GM21390 (cell line): ENCODE data around the gene PPP3CA.

ENCODE experiments used
- ATAC-seq: cut with Tn5 transposase; IDR thresholded peaks from one replicate; pipeline ENCODE4 v1.9.1; 2021; ENCODE audit not compliant: unreplicated experiment

The PPP3CA gene

DNA sequence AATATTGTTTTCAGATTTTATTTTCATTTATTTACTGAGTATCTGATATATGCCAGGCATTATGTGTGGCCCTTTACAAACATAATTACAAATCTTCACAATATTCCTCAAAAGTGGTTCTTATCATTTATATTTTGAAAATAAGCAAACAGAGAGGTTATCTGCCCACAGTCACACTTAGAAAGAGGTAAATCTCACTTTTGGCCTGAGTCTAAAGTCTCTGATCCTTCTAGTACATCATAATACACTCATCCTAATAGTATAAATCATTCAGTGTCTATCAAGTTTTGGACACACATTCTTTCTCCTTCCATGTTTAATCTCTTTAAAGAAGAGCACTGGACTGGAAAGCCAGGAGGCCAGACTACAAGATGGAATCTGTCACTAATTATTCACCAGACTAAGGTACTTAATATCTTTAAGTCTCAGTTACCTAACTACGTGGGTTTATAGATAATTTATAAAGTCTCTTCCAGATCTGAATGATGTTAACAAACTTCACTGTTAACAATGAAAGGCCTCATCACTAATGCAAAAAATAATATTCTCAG is 281.3 kb downstream of the PPP3CA start:
- ATAC-seq: no peak

DNA sequence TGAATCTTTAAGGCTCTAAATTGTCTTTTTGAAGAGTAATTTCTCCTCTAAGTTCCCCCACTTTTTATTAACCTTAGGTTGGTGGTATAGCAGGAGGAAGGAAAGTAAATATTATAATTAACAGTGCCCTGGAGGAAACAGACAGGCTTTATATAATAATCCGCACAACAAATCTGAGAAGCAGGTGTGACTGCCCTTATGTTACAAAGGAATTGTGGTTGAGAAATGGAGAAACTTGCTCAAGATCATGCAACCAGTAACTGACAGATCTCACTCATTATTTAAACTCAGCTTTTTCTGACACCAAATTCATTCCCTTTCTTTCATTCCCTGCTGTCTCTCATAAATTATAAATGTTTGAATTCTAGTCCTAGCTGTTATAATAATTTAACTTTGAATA is 282.0 kb downstream of the PPP3CA start:
- ATAC-seq: no peak

DNA sequence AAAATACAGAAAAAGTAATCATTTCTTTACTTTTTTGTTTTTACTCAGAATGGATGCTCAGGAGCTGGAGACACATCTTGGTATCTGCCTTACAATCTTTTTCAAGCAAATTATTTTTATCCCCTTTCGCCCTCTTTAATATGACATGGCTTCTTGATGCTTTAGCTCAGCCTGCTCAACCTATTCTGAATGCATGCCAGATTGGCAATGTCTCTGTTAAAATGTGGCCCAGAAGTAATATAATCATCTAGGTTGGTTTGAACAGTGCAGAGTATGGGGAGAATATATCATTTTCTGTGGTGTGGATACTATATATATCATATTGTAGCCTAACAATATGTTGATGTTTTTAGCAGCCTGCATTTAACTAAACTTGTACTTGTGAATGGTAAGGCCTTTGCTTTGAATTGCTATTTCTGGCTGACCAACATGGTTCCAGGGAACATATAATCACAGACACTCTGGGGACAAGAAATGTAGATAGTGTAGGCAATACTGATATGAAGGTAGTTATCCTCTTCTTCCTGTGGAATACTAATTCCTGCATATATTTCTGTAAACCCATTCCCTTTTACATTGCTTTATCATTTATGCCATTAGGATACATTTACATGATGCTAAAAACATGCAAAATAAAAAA is 282.7 kb downstream of the PPP3CA start:
- ATAC-seq: no peak

DNA sequence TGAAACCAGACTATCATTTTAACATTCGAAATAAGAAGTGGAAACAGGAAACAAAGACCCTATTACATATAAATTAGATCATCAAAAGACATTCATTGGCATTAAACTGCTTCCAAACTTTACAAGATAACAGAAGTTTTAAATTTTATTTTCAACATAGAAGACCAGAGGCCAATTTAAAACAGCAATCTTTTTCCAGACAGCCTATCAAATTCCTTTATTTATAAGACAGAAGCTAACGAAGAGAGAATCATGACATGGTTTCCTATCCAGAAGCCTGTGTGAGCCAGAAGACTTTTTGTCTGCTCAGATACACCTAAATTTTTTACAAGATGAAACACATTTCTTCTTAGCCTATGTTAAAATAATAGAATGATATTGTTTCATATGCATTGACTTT is 291.9 kb downstream of the PPP3CA start:
- ATAC-seq: no peak

DNA sequence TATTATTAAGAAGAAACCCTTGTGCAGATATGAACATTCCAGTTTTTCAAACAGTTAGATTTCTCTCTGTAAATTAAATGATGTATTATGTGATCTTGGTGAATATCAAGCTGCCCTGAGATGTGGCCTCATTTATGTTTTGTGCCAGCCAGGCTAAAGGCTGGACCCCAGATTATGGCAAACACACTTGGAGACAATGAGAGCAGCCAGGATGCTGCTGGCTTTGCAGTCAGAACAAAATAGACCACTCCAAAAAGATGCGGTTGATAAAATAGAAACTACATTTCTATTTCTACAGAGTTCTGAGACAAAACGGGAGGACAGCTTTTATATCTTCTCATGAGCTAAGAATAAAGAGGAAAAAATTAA is 296.5 kb downstream of the PPP3CA start:
- no peak for ATAC-seq

DNA sequence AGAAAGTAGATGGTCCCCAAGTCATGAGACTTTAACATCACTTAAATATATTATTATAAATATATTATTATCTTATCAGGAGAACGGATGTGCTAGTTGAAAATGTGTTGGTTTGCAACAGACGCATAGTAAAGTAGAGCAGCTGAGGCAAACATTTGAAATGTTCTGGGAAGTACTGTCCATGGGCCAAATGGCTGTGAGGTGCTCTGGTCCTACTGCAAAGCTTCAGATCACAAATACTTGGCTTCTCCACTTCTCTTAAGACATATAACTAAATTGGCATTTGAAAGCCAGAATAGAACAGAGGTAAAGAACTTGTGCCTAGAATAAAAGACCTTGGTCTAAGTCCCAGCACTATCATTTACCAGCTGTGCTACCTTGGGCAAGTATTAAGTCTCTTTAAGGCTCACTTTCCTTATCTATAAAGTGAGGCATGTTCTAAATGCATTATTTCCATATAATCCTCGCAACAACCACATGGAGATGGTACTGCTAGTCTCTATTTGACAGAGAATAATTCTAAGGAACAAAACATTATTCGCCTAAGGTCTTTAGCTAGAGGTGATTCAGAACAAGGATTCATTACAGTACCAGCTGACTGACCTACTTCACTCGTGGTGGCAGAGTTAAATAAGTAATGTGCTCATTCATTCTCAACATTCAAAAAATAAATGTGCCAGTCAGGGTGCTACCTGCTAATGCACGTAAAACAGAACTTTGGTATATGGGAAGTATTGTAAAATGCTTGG is 297.1 kb downstream of the PPP3CA start:
- ATAC-seq: no peak

DNA sequence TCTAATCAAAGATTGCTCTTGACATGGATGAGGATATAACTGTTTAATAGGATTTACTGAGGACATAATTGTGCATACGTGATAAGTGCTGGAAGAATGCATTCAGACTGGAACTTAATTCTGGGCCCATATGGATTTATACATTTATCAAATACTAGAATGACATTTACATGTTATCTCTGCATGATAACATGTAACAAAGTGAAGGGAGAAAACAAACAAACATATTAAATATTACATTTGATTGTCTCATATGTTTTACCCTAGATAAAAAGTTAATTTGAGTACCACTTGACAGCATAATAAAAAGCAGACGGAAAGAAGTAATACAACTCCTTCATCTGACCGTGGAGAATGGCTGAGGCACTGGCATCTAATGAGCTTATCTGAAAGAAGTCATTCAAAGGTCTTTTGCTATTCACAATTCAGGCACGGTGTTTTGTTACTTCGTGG is 297.8 kb downstream of the PPP3CA start:
- ATAC-seq: no peak

DNA sequence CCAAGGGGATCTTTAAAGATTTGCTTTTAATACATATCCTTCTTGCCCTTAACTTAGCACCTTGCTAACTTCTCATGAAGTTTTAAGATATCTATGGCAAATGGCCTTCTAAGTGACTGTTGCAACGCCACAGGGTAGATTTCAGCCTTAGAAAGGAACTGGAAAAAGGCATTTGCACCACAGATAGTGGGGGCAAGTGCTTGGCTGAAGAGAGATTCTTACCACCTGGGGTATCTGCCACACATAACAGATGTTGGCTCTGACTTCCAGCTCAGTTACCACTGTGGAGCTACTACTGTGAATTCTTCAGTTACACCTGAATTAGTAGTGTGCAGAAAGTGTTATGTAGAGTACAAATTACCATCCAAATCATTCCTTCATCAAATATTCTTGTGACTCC is 302.6 kb downstream of the PPP3CA start:
- no peak for ATAC-seq

DNA sequence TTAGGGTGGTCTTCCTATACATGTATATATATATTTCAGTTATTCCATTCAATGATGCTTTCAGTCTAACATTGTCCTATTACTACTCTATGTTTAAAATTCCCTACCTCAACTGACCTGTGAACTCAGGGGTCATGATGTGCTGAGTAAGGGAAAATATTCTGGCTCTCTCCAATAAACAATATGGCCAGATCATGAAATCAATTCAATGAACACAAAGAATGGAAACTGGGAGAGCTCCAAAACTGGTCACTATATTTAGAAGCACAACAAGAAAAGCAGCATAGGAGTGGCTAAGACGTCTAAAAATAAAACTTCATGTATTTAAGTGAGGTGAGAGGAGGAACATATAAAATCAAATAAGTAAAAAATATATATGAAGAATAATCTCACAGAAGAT is 304.5 kb downstream of the PPP3CA start:
- ATAC-seq: no peak

DNA sequence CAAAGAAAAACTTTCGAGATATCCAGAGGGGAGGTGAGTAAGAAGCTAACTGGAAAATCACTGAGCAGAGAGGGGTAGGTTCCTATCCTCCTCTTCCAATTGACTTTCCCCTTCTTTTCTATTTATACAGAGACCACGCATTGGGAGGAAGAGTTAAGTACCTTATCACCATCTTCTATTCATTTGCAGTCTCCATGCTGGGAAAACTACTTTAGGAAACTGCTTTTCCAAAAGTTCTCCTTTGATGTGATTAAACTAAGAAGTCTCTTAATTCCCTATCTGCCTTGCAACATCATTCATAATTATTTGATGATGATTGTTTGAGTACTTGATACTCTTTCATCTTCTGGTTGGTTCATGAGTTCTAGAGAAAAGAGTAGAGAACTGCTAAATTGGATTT is 306.6 kb downstream of the PPP3CA start:
- no peak for ATAC-seq

DNA sequence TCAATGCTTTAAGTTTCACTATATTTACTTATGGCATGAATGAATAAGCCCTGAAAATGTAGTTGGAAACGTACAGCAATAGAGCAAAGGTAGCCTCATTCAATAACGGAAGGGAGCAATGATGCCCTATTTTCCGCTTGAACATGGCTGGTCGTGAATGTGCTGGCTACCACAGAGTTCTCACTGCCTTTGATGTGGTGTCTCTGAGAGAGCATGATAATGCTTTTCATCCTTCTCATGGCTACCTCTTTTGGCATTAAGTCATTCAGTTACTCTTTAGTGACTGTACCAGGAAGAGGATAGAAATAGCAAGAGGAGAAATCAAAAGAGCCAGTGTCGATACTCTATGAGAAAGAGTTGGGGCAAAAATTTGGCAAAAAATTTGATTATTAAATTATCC is 308.0 kb downstream of the PPP3CA start:
- ATAC-seq: no peak

DNA sequence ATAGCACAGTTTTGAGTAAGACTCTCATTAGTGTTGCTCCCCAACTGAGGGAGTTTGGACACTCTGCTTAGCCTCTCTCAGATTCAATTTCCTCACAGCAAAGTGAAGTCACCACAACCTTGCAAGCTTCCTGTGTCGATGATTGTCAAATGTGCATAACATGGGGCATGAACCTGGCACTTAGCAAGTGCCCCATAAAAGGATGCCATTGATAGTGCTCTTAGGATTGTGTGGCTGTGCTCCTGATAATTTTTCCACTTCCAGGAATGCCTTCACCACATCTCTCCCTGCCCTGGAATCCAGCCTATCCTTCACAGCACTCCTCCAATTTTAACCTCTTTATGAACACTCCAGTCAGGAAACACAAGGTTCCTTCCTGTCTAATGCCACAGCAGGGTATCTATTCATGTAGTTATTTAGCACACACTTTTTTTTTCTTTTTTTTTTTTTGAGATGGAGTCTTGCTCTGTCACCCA is 309.4 kb downstream of the PPP3CA start:
- ATAC-seq: no peak

DNA sequence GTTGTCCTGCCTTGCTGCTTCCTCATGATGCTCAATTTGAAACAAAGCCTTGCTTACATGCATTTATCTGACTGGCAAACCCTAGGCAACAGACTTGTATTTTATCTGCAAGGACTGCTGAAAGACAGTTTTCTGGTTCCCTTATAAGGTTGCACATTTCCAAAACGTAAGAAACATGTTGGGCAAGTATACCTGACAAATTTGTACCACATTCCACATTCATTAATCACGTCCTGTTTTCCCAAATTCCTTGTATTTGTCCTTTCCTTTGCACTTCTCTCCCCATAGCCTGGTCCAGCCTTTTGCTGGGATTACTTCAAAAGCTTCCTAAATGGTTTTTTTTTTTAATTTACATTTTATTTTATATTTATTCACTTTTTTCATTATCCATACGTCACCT is 310.1 kb downstream of the PPP3CA start:
- ATAC-seq: no peak

DNA sequence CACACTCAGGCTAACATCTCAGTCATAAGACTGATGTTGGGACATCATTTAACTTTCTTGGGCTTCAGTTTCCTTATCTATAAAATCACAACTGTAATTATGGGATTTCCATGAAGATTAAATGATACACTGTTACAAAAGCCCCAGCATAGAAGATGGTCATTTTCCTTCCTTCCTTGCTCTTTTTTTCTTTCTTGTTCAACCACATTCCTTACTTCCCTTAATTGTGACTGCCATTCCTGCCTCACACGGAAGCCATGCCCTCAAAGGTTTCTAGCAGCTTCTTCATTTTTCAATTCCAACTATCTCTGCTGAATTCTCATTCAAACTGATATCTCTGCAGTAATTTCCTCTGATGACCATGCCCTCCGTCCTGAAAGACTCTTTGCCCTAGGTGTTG is 311.8 kb downstream of the PPP3CA start:
- no peak for ATAC-seq

DNA sequence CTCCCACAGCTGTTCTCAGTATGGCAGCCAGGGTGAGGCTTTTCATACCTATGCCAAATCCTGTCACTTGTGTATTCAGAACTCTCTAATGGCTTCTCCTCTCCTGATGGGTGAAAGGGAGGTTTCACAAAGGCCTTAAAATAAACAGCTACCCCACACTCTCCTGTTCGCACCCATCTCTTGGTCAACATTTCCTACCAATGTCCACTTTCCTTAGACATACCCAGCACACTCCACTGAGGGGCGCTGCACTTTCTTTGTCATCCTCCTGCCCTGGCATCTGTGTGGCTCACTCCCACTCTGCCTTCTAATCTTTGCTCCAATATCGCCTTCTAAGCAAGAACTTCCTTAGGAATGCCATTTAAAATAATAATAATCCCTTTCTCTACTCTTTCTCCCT is 313.3 kb downstream of the PPP3CA start:
- ATAC-seq: no peak

DNA sequence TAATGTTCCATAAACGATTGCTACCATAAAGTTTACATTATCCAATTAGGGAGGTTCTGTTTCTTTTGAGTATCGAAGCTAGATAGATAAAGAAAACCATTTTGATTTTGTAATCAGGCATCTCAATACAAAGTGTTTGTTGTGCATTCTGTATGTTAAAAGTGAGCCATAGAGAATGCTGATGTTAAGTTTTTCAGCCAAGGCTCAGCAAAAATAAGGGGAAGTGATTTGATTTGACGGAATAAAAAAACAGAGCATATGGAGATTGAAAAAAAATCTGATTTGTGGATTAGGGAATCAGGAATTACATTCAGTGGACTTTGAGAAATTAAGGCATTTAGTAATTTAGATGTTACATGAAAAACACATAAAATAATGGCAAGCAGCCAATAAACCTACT is 314.8 kb downstream of the PPP3CA start:
- ATAC-seq: no peak

DNA sequence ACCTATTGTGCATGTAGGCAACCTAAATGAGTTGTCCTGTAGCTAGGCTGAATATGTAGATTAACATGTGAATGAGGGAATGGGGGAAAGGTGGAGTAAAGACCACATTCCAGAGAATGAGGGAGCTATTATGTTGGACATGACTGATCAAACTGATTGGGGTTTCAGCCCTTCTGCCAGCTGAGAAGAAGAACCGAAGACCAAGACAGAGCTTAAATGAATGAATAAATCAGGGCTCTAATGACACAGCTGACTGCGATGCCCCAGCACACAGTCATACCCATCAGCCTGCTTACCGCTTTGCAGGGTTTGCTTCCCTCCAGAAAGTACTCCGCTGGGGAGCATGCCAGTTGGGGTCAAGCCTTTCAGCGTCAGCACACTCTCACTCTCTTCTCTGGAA is 315.4 kb downstream of the PPP3CA start:
- no peak for ATAC-seq

DNA sequence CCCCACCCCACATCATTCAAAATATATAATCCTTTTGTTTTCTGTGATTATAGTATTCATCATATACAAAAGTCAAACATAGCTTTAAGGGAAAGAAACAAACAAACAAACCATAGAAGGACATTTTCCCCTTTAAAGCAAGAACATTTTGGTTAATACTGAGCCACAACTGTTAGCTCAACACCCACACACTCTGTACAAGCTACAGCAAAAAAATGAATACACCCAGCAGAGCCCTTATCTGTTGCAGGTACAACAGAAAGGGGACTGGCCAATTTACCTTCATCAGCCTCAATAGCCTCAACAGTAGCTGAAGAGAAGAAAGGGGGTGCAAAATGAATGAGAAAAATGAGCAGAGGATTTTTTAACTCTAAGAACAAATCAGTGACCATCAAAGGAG is 318.4 kb downstream of the PPP3CA start:
- ATAC-seq: no peak

DNA sequence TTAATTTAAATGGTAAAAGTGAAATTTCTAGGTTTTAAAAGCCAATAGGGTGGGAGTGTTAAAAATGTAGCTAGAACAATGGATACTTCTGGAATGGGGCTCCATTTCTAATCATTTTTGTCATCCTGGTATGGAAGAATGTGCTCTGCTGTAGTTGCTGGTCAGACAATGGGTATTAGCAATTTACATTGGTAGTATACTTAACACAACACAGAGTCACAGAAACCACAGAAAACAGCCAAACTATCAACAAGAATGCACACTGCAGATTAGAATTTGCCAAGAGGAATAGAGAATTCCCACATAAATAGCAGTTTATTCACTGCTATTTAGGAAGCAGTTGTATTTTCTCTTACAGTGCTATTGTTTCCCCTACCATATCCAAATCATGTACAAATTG is 319.6 kb downstream of the PPP3CA start:
- ATAC-seq: no peak

DNA sequence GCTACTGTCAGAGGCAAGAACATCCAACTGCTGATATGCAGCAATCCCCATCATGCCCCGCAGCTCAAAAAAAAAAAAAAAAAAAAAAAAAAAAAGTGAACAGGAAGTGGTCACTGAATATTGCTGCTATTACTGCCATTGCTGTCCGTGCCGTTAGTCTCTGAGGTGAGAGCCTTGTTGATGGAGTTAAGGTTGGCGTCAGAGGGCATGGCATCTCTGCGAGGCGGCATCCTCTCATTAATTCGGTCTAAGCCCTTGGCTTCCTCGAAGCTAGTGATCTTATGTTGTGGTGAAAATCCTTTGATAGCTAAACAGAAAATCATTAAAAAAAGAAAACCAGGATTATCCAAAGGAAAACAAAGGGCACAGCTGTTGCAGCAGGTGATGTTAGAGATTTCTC is 321.6 kb downstream of the PPP3CA start:
- no peak for ATAC-seq

DNA sequence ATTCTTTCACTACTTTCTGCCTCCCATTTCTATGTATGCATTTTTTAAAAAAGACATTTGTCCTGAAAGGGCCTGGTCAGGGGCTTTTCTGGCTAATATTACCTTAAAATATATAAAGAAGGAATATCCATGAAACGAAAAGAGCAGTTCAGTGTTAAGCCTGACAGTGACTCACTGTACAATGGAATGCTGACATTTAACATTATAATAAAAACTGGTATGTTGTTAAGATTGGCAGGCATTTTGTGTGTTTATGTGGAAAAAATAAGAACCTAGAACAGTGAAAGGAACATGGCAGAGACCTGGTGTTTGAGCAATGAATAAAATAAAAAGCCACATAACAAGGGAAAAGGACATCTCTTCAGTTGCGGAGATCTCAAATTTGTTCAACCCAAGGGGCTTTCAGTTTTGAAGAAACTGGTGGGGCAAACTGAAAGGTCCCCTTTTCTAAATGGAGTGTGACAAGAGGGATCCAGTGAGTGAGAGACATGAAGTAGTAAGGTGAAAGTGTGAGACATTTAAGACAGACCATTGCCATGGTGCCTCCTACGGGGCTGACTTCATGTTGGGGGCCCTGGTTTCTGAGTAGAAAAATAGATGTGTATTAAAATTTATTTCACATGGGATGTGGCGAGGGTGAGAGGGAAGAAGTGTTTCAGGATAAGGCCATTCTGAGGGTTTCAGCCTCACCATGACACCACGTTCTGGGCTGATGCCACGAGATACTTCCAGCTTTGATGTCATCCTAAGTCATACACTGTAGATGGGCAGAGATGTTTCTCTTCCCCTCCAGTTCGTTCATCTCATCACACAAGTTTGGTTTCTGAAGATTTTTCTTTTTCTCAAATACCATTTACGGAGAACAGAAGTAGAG is 324.9 kb downstream of the PPP3CA start:
- no peak for ATAC-seq

DNA sequence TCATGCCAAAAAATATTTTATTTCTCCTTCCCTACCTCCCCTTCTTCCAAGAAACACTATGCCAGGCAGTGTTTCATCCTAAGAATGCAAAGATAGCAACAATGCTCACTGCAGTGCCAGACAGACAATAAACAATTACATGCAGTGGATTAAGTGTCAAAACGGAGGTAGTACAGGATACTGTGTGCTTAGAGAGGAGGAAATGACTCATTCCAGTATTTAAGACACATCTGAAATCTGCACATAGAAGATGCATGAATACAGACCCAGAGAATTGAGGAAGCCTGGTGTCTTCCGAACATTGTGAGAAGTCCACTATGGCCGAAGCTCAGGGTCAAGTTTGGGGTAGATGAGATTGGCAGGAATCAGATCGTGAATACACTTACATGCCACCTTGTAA is 326.4 kb downstream of the PPP3CA start:
- ATAC-seq: peak; percentile 57
